Stimulated activated CD8-positive, alpha-beta memory T cell treated with anti-CD3 and anti-CD28 coated beads, Interleukin-4, amount 100 ng/mL, for 1 hour (primary cell): ENCODE results near the gene HES5.

ENCODE experiments used
- DNase-seq, 2 donors: peaks; one replicate each; pipeline ENCODE4 v3.0.0-alpha.2; 2020; ENCODE audit warnings: low read depth in 2 of 2, low spot score in 1 of 2

The HES5 gene

DNA sequence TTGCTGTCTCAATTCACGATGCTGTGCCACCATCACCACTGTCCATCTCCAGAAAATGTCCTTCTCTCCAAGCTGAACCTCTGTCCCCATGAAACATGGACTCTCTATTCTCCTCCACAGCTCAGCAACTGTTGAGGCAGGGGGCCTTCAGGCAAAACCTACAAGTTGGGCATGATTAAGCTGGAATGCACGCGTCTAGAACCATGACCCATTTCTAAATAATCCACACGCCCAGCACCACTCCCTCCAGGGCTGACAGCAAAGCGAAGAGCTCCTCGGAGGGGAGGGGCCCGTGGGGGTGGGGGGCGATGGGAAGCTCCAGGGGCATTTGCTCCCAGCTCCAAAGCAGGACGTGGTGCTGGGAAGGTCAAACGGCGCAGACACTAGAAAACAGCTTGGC is 3.3 kb upstream of the HES5 start:
- DNase-seq = no peak

DNA sequence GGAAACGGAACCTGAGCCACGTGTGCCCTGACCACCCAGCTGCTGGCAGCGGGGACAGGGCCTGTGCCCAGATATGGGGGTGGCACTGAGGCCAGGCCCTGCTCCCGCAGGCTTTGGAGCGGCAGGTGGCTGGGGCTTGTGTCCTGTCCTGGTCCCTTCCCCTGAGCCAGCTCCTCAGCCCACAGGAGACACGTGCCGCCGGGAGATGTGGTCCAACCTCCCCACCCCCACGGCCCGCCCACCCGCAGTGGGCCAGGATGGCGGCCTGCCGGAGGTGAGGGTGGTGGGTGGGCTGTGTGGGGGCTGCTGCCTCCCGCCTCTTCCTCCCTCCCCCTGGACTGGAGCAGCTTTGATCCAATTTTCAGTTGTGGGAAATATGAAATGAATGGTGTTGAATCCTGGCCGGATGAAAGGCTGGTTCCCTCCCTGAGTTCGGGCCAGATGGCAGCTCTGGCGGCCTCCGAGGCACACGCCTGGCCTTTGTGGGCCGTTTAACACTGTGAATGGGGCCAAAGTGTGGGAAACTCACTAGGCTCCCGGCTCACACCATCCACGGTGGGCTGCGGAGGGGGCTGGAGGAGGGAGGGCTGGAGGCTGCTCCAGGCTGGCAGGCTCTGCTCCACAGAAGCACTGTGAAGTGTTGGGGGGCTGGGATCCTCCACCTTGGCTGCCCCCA is 2.6 kb upstream of the HES5 start:
- no peak for DNase-seq

DNA sequence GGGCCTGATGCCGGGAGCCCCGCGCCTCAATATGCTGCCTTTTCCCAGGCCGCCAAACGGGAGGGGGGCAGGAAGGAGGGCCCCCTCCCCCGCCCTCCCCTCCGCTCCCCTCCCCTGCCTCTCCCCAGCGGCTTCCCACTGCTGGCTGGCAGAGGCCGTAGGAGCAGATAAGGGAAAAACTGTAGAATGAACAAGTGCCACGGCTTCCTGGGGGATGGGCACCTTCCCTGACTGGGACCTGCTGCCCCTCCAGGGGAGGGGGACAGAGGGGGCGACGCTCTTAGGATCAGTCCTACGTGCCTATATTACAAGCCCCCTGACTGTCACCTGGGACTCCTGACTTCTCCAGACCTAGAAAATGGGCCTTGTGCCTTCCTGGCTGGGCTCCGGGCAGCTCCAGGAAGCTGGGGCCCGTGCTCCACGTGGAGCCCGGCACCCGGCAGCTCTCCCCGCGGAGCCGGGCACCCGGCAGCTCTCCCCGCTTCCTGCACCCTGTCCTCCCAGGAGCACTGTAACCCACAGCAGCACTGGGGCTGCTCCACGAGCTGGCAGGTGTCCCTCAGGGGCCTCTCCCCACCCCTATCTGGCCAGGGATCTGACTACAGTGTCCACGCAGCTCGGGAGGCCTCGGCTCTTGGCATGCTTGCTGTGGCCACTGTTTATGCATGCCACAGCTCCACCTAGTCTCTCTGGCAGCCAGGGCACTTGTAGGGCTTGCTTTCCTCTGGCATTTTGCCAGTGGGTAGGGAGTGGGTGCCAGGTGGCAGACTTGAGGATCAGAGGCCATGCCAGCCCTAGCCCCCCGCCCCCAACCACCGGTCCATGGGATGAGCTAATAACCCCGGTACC is 674 bp upstream of the HES5 start:
- no peak for DNase-seq

DNA sequence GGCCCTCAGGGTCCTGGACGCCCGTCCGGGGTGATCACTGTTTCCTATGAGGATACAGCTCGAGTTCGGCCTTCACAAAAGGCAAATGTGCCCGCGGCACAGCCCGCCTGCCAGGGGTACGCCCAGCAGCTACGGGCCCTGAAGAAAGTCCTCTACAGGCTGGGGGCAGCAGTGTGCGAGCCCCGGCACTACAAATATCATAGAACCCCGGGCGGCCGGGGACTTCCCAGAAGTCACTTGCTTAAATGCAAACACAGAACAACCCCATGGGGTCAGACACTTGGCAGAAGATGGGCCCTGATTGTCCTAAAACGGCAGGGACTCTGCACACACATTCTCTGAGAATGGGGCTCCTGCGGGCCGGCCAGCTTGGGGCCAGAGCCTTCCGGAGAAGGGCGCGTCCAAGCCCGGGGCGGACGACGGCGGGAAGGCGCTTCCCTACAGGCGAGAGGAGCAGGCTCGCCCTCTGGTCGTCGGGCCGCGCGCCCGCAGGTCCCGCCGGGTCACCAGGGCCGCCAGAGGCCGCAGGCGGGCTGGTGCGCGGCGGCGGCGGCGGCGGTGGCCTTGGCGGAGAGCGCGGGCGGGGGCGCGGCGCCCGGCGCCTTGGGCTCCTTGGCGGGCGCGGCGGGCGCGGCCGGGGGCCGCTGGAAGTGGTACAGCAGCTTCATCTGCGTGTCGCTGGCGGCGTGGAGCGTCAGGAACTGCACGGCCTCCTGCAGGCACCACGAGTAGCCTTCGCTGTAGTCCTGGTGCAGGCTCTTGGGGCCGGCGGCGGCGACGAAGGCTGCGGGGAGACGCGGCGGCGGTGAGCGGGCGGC is 888 bp downstream of the HES5 start:
- no peak for DNase-seq

DNA sequence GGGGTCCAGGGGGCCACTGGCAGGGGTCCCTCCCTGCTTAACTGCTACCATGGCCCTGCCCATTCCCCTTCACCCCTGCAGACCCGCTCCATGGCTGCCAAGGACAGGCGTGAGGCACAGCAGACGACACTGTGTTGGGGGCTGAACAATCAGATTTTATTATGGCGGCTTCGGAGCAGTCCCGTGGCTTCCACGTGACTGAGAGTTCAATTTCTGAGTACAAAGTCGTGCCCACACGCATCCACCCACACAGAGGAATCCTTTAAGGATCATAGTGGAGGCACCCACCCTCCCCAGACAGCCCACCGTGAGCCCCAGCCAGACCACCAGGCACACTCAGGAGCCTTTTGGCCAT is 1.5 kb downstream of the HES5 start:
- no peak for DNase-seq

DNA sequence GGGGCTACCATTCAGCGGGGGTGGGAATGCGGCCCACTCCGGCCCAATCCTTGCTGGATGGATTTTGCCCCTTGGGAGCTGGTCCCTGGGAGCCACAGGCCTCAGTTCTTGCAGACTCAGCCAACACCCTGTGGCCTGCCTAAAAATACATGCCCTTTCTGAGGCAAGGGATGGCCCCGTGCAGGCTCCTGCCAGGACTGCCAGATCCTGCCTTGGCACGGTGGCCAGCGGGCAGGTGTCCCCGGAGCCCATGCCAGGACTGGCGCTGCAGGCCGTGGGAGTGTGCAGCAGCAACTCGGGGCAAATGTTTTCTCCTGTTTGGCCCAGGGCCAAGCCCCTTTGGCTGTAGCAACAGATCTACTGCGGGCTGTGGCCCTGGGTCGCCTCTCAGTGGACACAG is 2.0 kb downstream of the HES5 start:
- no peak for DNase-seq

DNA sequence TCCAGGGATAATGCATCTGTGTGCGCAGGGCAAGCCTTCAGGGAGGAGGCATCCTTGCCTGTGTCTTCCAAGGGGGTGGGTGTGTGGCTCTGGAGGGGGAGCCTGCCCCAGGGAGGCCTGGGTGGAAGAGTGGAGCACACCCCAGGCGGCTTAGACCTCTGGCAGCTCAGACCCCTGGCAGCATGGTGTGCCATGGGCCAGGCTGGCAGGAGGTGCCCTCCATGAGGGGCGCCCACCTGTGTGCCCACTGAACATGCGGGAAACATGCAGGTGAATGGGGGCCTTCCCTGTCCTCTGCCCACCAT is 2.6 kb downstream of the HES5 start:
- DNase-seq = no peak

DNA sequence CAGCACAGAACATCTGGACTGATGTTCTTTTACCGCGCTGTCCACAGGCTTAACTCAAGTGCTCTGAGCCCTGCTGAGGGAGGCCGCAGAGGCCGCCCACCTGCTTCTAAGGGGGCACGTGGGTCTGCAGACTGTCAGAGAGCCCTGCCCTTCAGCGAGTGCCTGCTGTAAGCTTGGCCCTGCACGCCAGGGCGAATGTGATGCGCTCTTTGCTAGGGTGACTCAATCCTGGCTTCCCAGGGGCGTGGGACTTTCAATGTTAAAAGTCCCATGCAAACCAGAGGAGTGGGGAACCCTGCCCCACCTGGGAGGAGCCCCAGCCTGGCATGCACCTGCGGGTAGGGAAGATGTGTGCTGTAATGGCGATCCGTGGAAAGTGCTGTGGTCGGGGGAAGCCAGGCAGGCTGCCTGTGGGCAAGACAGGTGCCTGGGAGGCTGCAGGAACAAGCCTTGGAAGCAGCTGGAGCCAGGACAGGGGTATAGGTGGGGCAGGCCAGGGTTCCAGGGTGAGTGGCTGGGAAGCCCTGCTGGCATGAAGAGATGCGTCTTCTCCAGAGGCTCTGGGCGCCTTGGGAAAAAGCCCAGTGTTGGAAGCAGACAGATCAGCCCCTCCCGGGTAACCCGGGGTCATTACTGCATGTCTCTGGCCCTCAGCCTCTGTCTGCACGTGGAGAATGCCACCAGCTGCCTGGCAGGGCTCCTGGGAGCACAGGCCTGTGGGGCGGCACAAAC is 3.1 kb downstream of the HES5 start:
- no peak for DNase-seq

DNA sequence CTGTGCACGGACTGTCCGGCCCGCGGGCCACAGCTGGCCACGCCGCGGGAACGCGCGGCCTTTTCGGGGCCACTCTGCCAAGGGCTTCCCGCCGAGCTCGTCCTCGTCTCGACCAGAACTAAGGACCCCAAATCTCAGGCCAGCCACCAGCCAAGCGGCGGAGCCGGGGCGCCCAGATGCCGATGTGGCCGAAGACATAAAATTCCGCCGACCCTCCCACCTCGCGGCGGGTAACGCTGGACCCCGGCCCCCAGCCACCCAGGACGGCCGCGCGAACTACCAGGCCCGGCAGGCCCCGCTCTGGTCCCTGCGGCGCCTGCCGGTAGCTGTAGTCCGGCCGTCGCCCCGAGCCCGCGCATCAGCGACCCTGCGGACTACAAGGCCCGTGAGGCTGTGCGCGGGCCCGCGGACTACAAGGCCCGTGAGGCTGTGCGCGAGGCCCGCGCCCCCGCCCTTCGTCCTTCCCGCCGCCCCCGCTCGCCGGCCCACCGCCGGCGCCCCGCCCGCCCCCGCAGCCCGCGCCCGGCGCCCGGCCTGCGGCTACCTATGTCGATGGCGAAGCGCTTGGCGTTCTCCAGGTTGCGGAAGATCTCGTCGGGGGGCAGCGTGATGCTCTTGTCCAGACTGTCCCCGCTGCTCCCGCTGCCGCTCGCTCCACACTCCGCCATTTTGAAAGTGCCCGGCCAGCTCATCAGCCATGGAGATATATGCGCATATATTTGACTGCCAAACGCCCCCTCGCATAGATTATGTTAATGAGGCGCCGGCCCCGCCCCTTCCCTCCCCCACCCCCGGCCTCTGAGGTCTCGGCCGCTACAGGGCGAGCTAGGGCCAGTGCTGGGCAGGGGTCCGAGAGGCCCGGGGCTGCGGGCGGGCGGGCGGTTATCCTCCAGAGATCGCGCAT is 3.9 kb downstream of the HES5 start, which contains the start of gene PANK4:
TSS of gene PANK4 (minus strand) at position 677 of the 904 bp plus-strand sequence. CDS start at position 668, 9 bp downstream.
- peak; percentile 64 to 75 for DNase-seq

DNA sequence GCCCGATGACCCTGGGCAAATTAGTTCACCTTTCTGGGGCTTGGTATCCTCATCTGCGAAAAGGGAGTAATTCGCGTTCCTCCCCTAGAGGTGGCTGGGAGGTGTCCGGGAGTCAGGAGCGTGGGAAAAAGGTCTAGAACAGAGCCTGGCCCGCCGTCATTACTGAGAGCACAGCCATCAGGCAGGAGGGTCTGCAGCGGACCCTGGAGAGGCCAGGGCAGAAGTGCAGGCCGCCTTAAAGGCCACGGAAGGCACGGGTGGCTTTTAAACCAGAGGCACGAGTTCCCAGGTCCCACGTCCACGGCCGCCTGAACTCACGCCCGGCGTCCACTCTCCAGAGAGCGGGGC is 4.5 kb downstream of the HES5 start:
- no peak for DNase-seq

DNA sequence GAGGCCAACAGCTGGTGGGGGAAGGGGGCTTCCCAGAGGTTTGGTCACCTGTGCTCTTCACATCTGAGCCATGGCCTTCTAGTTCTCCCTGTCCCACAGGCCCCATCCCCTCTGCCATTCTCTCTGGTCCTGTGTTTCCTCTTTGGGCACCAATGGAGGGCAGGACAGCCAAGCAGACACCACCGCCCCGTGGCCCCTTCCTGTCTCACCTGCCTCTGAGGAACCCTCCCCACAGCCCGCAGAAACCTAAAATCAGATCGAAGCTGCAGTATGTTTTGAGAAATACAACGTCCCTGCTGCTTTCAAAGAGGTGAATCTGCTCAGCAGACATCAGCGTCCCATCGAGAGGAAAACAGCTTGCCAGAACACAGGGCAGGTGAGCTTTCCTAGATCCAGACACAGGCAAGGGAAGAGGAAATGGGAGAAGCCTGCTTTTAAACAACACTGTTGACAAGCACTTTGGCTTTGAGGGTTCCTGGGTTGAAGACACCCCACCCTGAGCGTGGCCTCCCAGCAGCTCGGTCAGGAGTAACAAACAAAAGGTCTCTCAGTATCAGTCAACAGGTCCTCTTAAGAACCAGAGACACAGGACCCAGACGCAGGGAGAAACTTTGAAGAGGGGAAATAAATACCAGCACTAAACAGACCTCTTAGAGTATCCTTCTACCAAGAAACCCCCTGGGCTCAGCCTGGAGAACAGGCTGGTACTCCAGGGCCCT is 6.0 kb downstream of the HES5 start:
- DNase-seq = peak in 1 of 2 donors; percentile 29

DNA sequence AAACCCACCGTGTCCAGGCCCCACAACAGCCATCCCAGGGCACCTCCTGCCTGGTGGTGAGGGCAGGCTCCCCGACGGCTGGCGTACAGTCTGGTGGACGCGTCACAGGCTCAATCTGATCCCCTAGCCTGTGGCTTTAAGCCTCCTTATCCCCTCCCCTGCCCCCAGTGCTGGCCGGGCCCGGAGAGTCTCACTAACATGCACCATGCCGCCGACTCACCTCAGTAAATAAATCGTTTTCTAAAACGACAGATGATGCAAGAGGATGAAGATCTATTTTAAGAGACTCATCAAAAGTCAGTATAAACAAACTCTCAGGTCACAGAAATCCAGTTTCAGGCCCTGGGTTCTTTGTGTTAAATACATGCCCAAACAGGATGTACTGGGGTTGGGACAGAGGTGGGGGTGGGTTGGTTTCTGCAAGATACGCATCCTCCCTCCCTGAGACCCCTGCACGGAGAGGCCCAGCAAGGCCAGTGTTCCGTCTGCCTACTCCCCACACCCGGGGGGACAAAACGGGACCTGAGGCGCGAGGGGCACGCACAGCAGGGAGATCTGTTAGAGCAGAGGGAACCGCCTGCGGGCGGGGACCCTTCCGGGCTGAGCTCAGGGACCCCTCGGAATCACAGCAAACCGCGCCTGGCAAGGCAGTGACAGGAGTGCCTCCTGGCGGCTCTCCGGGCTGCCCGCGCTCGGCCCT is 6.7 kb downstream of the HES5 start:
- no peak for DNase-seq

DNA sequence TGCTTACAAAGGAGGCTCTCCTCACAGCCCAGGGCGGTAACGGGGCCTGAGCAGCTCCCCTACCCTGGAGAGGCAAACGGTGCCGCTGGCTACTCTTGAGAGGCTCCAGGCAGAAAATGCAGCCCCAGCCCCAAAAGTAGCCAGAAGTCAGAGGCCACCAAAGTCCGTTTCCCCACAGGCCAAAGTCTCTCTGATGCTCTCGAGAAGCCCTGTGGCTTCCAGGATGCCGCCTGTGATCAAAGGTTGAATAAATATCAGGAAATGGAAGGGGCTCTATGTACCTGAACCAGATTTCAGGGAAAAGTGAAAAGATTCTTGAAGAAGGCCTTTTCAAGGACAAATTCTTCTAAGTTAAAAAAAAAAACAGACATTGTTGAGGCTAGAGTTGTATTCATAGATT is 7.8 kb downstream of the HES5 start:
- DNase-seq = no peak

DNA sequence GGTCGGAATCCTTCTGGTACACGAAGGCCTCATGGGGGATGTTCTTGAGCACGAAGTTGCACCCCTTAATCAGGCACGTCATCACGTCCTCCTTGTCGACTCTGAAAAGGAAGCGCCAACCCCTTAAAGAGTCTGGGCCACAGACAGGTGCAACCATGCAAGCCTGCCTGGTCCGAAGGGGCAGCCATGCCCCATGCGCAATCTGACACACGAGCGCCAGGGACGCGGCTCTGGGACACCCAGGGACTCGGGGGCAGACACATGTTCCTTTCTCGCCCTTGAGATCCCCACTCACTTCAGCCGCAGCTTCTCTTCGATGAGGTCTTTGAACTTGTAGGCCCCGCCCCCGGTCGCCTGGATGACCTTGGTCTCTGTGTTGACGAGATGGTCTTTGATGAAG is 9.3 kb downstream of the HES5 start:
- DNase-seq = no peak

DNA sequence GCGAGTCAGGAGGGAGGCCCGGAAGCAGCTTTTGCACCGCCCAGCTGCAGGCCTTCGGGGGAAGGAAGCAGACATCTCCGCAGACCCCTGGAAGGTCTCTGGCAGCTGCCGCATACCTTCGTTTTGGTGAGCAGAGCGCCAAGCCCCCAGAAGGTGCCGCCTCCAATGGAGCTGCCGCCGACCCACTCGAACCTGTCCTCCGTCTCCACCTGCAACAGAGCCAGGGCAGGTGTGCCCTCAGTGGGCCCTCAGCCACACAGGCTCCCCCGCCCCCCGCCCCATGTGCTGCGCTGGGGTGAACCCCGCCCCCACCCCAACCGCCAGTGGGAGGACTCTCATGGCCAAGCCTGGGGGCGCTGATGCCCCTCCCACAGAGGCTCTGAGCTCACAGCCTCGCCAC is 9.9 kb downstream of the HES5 start:
- no peak for DNase-seq

DNA sequence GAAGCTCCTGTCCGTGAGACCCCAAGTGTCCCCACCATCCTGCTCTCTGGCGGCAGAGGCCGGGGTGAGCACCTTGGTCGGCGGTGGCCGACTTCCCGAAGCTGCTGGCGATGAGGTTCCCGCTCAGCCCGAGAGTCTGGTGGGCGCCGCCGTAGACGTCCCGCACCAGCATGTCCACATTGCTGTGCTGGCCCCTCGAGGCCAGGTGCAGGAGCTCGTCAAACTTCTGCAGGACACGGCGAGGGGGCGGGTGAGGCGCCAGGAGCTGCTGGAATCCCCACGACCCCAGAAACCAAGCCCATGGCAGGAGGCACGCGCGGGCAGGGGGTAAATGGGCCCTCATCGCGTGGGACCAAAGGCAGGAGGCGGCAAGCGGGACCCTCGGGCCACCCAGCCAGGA is 10.3 kb downstream of the HES5 start:
- no peak for DNase-seq

DNA sequence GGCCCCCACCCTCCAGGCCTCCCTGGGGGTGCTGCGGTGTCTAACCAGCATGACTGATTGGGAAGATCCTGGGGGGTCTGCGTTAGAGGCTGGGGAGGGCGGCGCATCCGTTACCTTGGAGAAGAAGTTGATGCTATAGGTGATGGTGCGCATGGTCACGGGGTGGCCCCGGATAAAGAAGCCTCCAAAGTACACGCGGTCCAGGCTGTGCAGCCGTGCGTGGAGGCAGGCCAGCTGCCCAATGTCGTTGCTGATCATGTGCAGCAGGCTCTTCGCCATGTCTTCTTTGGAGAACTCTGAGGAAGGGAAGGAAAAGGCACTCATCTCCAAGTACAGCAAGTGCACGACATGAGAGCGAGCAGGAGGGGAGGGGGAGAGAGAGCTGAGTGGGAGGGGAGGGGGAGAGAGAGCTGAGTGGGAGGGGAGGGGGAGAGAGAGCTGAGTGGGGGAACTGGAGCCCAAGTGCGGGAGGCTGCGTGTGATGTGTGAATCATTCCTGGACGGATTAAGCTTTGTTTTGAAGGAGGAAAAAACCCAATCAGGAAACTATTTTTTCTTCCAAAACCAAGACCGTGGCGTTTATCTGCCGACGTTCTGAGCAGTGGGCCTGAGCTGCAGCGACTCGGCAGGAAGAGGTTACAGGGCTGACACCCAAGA is 10.9 kb downstream of the HES5 start:
- DNase-seq = no peak

DNA sequence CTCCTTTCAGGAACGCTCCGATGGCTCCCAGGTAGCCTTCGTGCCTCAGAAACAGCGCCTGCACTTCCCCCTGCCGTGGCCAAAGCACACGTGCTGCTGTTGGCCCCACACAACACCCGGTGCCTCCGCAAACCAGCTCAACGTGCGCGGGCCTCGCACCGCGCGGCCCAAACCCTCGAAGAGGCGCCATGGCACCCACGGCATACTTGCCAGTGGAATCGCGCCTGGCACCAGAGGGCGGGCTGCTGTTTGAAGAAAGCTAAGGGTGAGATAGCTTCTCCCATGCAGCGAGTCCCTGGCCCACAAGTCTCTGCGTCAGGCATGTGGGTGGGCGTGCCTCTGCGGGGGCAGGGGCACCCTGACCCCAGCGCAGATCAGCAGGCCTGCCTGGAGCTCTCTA is 11.5 kb downstream of the HES5 start:
- DNase-seq = no peak

DNA sequence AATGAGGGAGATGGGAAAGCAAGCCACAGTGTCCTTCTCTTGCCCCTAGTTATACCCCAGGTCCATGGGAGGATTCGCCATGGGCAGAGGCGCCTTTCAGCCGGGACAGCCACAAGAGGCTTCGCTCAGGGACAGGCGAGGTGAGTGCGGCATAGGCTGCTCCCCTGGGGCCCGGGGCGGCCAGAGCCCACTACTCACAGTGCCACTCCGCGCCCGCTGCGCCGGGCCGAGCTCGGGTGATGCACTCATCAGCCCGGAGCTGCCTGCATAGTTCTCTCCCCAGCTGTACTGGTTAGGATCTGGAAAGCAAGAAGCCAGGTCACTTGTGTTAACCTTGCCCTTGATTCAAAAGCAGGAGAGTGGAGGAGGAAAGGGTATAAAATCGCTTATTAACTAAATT is 12.1 kb downstream of the HES5 start:
- DNase-seq = no peak
